HepG2 (cell line): ENCODE measurements around the gene UBE2N.

Source experiments
- CTCF ChIP-seq: sonication (generic); formaldehyde crosslinking; IDR thresholded peaks from 2 replicates; pipeline ENCODE4 v1.5.0; 2020; ENCODE audit warnings: mild to moderate bottlenecking, missing genetic modification reagents, moderate library complexity
- FOXP1 ChIP-seq, 2 experiments: fragments of 450-650 bp in 1 of 2; IDR thresholded peaks; 2 replicates each; pipeline ENCODE4 v1.6.1; 2017 to 2018; ENCODE audit warnings: antibody characterized with exemption in 1 of 2
- POLR2AphosphoS5 ChIP-seq: IDR thresholded peaks from 2 replicates; pipeline ENCODE4 v1.6.1; 2012; ENCODE audit warnings: low read depth, low read length
- RFX5 ChIP-seq: IDR thresholded peaks from 2 replicates; pipeline ENCODE4 v1.6.1; 2011; ENCODE audit warnings: low read depth, low read length, improper control_type of control experiment
- SMC3 ChIP-seq: IDR thresholded peaks from 2 replicates; pipeline ENCODE4 v1.6.1; 2011; ENCODE audit warnings: low read length, improper control_type of control experiment
- ZNF570 ChIP-seq: sonication (generic); formaldehyde crosslinking; IDR thresholded peaks from 2 replicates; pipeline ENCODE4 v1.4.0; 2020; ENCODE audit warnings: mild to moderate bottlenecking, missing genetic modification reagents, borderline replicate concordance
- ZNF687 ChIP-seq: sonication (generic); formaldehyde crosslinking; IDR thresholded peaks from 2 replicates; pipeline ENCODE4 v1.5.1; 2020; ENCODE audit warnings: mild to moderate bottlenecking, missing genetic modification reagents, moderate library complexity
- ZNF878 ChIP-seq: sonication (generic); formaldehyde crosslinking; IDR thresholded peaks from 2 replicates; pipeline ENCODE4 v1.8.1; 2023; ENCODE audit warnings: mild to moderate bottlenecking, missing genetic modification reagents, moderate library complexity

- no peak for TF ChIP-seq SMC3
- TF ChIP-seq ZNF687 (CRISPR knock-in tag) = no peak; the same call in 1 of the 2 replicates
- no peak; the same call in none of the 2 replicates for TF ChIP-seq POLR2AphosphoS5
- no peak for TF ChIP-seq FOXP1 (IDR thresholded peaks at IDR 0.05)
- no peak for TF ChIP-seq FOXP1 (CRISPR knock-in tag; IDR thresholded peaks at IDR 0.05)
- no peak for TF ChIP-seq ZNF570 (CRISPR knock-in tag)
- no peak for TF ChIP-seq RFX5
- TF ChIP-seq CTCF = no peak
- TF ChIP-seq ZNF878 (CRISPR knock-in tag) = no peak
Observed at GRCh38 chr12:93442411-93443340, 929 bp upstream of the UBE2N start.
